OCI-LY1 (cell line): ENCODE data around the gene RBM10.

Source experiments
- H2AFZ ChIP-seq: fragments of 200-600 bp; sonication (generic), shearing (Covaris generic); 2 replicates; pipeline ENCODE4 v1.6.0; 2014; ENCODE audit warnings: antibody characterized with exemption, mild to moderate bottlenecking, low read length
- H3F3A ChIP-seq: fragments of 200-600 bp; sonication (generic), shearing (Covaris generic); 2 replicates; pipeline ENCODE4 v1.6.0; 2014; ENCODE audit warnings: mild to moderate bottlenecking, antibody characterized with exemption, low read length, moderate library complexity; ENCODE audit not compliant: insufficient read depth
- H3K27ac ChIP-seq: fragments of 200-600 bp; sonication (generic); 2 replicates; pipeline ENCODE4 v1.5.1; 2014; ENCODE audit warnings: low read length, mixed run types, mild to moderate bottlenecking, low read depth; ENCODE audit not compliant: poor library complexity, severe bottlenecking
- H3K27me3 ChIP-seq: fragments of 200-600 bp; sonication (generic); 2 replicates; pipeline ENCODE4 v1.6.0; 2014; ENCODE audit warnings: antibody characterized with exemption, mild to moderate bottlenecking, low read length, moderate library complexity; ENCODE audit not compliant: insufficient read depth
- H3K36me3 ChIP-seq: fragments of 200-600 bp; sonication (generic); 2 replicates; pipeline ENCODE4 v1.6.1; 2014; ENCODE audit warnings: mild to moderate bottlenecking, antibody characterized with exemption, low read length, moderate library complexity, mixed read lengths; ENCODE audit not compliant: insufficient read depth
- H3K4me1 ChIP-seq: fragments of 200-600 bp; sonication (generic); 2 replicates; pipeline ENCODE4 v1.5.1; 2014; ENCODE audit warnings: mild to moderate bottlenecking, low read length, moderate library complexity; ENCODE audit not compliant: insufficient read depth, severe bottlenecking
- H3K4me2 ChIP-seq: fragments of 200-600 bp; sonication (generic), shearing (Covaris generic); 2 replicates; pipeline ENCODE4 v1.6.1; 2014; ENCODE audit warnings: low read length
- H3K4me3 ChIP-seq: fragments of 200-600 bp; sonication (generic); 2 replicates; pipeline ENCODE4 v1.5.1; 2014; ENCODE audit warnings: low read length, low read depth, mild to moderate bottlenecking, mixed read lengths; ENCODE audit not compliant: poor library complexity, severe bottlenecking
- H3K79me2 ChIP-seq: fragments of 200-600 bp; shearing (Covaris generic); 2 replicates; pipeline ENCODE4 v1.6.1; 2016; ENCODE audit warnings: mixed run types, low read length, mixed read lengths; ENCODE audit not compliant: insufficient read depth
- H3K9ac ChIP-seq: fragments of 200-600 bp; sonication (generic), shearing (Covaris generic); 2 replicates; pipeline ENCODE4 v1.6.1; 2014; ENCODE audit warnings: mild to moderate bottlenecking, low read length, mixed read lengths
- H3K9me2 ChIP-seq: fragments of 200-600 bp; sonication (generic), shearing (Covaris generic); 2 replicates; pipeline ENCODE4 v1.6.1; 2014; ENCODE audit warnings: low read depth, mild to moderate bottlenecking, low read length, mixed read lengths
- H3K9me3 ChIP-seq: fragments of 200-600 bp; shearing (Covaris generic); 2 replicates; pipeline ENCODE4 v1.6.1; 2014; ENCODE audit warnings: low read length, mixed read lengths
- H4K20me1 ChIP-seq: fragments of 200-600 bp; sonication (generic), shearing (Covaris generic); 2 replicates; pipeline ENCODE4 v1.6.0; 2016; ENCODE audit warnings: mild to moderate bottlenecking, low read length; ENCODE audit not compliant: insufficient read depth
- CTCF ChIP-seq: fragments of 200-600 bp; sonication (generic), shearing (Covaris generic); IDR thresholded peaks from 2 replicates; pipeline ENCODE4 v1.5.1; 2017; ENCODE audit warnings: mild to moderate bottlenecking, antibody characterized with exemption, low read length, moderate library complexity, mixed read lengths
- EZH2 ChIP-seq: fragments of 200-600 bp; sonication (generic), shearing (Covaris generic); IDR thresholded peaks from 2 replicates; pipeline ENCODE4 v1.8.0; 2017; ENCODE audit warnings: borderline replicate concordance, mixed run types, mild to moderate bottlenecking, antibody characterized with exemption, low read length, moderate library complexity, mixed read lengths

The RBM10 gene

GRCh38 chrX:47199286-47199685 lies 54.3 kb downstream of the RBM10 start:
- H3K36me3 ChIP-seq: peaks cover 87% of the 10 kb centered on the region

DNA sequence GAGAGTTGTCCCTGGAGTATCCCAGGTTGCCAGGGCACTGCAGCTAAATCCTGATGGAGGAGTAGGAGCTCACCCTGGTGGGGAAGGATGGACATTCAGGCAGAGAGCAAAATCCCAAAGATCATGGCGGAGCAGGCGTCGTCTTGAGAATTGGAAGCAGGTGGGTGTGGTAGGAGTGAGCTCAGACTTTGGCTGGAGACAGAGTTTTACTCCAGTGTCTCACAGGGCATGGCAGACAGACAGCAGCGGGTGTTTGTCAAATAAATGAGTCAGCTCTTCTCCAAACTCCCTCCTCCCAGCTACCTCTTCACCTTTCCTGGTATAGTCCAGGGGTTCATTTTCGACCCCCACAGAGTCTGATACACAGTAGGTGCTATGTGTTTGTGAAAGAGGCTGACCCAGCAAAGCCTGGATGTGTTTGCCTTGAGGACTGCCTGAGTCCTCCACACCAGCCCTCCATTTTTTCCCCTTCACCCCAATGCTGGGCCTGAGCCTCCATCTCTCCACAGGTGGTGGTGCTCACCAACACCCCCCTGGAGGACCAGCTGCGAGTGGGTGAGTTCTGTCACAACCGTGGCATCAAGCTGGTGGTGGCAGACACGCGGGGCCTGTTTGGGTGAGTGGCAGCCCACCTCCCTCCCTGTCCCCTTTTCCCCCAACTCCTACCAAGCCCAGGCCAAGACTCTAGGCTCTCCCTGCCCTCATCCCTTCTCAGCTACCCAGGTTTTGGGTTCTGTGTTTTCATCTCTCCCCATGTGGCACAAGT lies 55.5 kb downstream of the RBM10 start:
- Histone ChIP-seq H3K36me3 (peaks cover 98% of the 10 kb centered on the region), H4K20me1 (no peaks in the 10 kb centered on the region), H3K9ac (no peak overlapping the region), H3K9me3 (no peaks in the 10 kb centered on the region), H3K9me2 (no peaks in the 10 kb centered on the region), H3K4me3 (no peak overlapping the region), H3F3A (no peaks in the 10 kb centered on the region), H3K4me1 (peaks cover 13% of the 10 kb centered on the region), H2AFZ (no peak overlapping the region), H3K79me2 (peaks cover 19% of the 10 kb centered on the region), H3K4me2 (no peak overlapping the region), H3K27me3 (no peaks in the 10 kb centered on the region), H3K27ac (no peak overlapping the region)
- no peak for TF ChIP-seq EZH2
- no peak for TF ChIP-seq CTCF

More at GRCh38 chrX:47199286-47199685, 54.3 kb downstream of the RBM10 start:
- Histone ChIP-seq H3K9me2 (no peaks in the 10 kb centered on the region), H3K9me3 (no peaks in the 10 kb centered on the region), H3K9ac (no peak overlapping the region), H4K20me1 (no peaks in the 10 kb centered on the region), H3F3A (no peaks in the 10 kb centered on the region), H3K4me2 (no peak overlapping the region), H3K4me3 (no peak overlapping the region), H2AFZ (no peak overlapping the region), H3K27ac (no peak overlapping the region), H3K27me3 (no peaks in the 10 kb centered on the region), H3K79me2 (peaks cover 31% of the 10 kb centered on the region), H3K4me1 (peaks cover 26% of the 10 kb centered on the region)
- TF ChIP-seq CTCF (no peak), EZH2 (no peak)

GRCh38 chrX:47201345-47201944 lies 56.4 kb downstream of the RBM10 start:
- Histone ChIP-seq H3K4me1 (peaks cover 4% of the 10 kb centered on the region), H3K4me3 (no peak overlapping the region), H3K36me3 (peaks cover 98% of the 10 kb centered on the region), H3K9me3 (no peaks in the 10 kb centered on the region), H3K9me2 (no peaks in the 10 kb centered on the region), H4K20me1 (no peaks in the 10 kb centered on the region), H3F3A (no peaks in the 10 kb centered on the region), H3K79me2 (peaks cover 11% of the 10 kb centered on the region; the same call in 1 of the 2 replicates), H3K4me2 (no peak overlapping the region), H3K9ac (no peak overlapping the region), H2AFZ (no peak overlapping the region), H3K27me3 (no peaks in the 10 kb centered on the region), H3K27ac (no peak overlapping the region)
- TF ChIP-seq CTCF (no peak), EZH2 (no peak)
